ENCODE measurements around the gene KANSL1L.

KANSL1L gene

GRCh38 chr2:209986415-209986814 lies 184.8 kb downstream of the KANSL1L start:
- Histone ChIP-seq H3K27ac (no peak overlapping the region), H3K4me3 (no peak overlapping the region)
- TF ChIP-seq, protein P1, sequence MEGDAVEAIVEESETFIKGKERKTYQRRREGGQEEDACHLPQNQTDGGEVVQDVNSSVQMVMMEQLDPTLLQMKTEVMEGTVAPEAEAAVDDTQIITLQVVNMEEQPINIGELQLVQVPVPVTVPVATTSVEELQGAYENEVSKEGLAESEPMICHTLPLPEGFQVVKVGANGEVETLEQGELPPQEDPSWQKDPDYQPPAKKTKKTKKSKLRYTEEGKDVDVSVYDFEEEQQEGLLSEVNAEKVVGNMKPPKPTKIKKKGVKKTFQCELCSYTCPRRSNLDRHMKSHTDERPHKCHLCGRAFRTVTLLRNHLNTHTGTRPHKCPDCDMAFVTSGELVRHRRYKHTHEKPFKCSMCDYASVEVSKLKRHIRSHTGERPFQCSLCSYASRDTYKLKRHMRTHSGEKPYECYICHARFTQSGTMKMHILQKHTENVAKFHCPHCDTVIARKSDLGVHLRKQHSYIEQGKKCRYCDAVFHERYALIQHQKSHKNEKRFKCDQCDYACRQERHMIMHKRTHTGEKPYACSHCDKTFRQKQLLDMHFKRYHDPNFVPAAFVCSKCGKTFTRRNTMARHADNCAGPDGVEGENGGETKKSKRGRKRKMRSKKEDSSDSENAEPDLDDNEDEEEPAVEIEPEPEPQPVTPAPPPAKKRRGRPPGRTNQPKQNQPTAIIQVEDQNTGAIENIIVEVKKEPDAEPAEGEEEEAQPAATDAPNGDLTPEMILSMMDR (IDR thresholded peaks at IDR 0.05), result no peak
- DNase-seq (ENCODE audit: low spot score), result no peak

DNA sequence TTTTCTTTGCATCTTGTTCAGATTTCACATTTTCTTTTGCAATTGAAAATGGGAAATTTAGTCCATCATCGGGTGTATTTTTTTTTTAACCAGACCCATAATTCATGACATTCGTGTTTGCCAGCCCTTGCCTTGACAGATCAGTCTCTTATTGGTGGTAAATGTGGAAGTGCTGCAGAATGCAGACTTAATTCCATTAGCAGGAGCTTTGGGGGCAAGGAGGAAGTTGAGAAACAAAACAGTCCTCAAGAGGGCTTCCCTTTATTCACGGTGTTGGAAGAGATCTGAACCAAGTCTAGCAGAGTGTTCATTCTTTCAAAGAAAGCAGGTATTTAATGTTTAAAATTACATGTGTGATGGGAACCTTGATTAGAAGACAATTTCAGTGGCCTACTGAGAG lies 185.3 kb downstream of the KANSL1L start:
- TF ChIP-seq, protein P1 (IDR thresholded peaks at IDR 0.05), result no peak
- no peak overlapping the region for H3K4me3 ChIP-seq
- no peak overlapping the region for H3K27ac ChIP-seq
- no peak for DNase-seq (ENCODE audit: low spot score)

GRCh38 chr2:209984291-209984690 lies 186.9 kb downstream of the KANSL1L start:
- Histone ChIP-seq H3K4me3 (no peak overlapping the region), H3K27ac (no peak overlapping the region)
- no peak for DNase-seq (ENCODE audit: low spot score)
- TF ChIP-seq, protein P1 (IDR thresholded peaks at IDR 0.05), result no peak

GRCh38 chr2:209977386-209978239 lies 193.6 kb downstream of the KANSL1L start:
- H3K27ac ChIP-seq, result no peak overlapping the region
- H3K4me3 ChIP-seq, result no peak overlapping the region
- DNase-seq (ENCODE audit: low spot score), result no peak
- TF ChIP-seq, protein P1 (IDR thresholded peaks at IDR 0.05), result no peak

- Histone ChIP-seq H3K4me3 (no peak overlapping the region), H3K27ac (no peak overlapping the region)
- TF ChIP-seq, protein P1 (IDR thresholded peaks at IDR 0.05), result no peak
- no peak for DNase-seq (ENCODE audit: low spot score)
Observed at GRCh38 chr2:209976698-209977385, 194.4 kb downstream of the KANSL1L start.

- TF ChIP-seq, protein P1 (IDR thresholded peaks at IDR 0.05), result no peak
- Histone ChIP-seq H3K27ac (no peak overlapping the region), H3K4me3 (no peak overlapping the region)
- no peak for DNase-seq (ENCODE audit: low spot score)
Observed at GRCh38 chr2:209974576-209974975, 196.6 kb downstream of the KANSL1L start.
